Upper lobe of left lung (tissue), 4 donors: ENCODE measurements around the gene SGTA.

Experiments used
- CTCF ChIP-seq, 6 experiments: fragments of 450-650 bp in 4 of 6; fragments of 200-600 bp in 2 of 6; sonication (generic) in 2 of 6; IDR thresholded peaks; one replicate each; pipeline ENCODE4 v1.5.1; 2016 to 2019; ENCODE audit warnings: antibody characterized with exemption in 6 of 6
- POLR2A ChIP-seq, 4 donors: fragments of 450-650 bp; IDR thresholded peaks; one replicate each; pipeline ENCODE4 v1.5.1; 2016 to 2017; ENCODE audit warnings: antibody characterized with exemption in 4 of 4, mild to moderate bottlenecking in 2 of 4

DNA sequence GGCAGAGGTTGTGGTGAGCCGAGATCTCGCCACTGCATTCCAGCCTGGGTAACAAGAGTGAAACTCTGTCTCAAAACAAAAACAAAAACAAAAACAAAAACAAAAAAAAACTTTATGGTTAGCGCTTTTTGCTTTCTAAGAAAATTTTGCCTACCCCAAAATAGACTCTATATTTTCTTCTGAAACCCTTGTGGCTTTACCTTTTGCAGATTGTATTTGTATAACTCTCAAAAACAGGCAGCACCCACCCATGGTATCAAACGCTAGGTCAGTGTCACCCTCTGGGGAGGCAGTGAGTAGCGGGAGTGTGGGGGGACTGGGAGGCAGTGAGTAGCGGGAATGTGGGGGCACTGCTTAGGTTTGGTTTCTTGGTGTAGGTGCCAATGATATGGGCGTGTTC lies 35.7 kb downstream of the SGTA start:
- TF ChIP-seq CTCF (IDR thresholded peaks at IDR 0.05) (no peak), POLR2A (IDR thresholded peaks at IDR 0.05) (no peak)
